Cardiac fibroblast (primary cell): ENCODE results near the gene ANGPTL5.
"Not testable (repeated sequence)": the region's sequence is repeated elsewhere in the genome, so short reads cannot be mapped to it uniquely, and the experiment has no call there.

Experiments used
- DNase-seq, 2 donors: peaks; one replicate each; pipeline versions ENCODE4 v3.0.0 to v3.0.0-alpha.2; 2010; ENCODE audit warnings: low read depth in 2 of 2
- H3K4me3 ChIP-seq, 2 donors: replicated peaks in 1 of 2; 1 replicate in 1 of 2; 2 replicates in 1 of 2; pipeline ENCODE4 v1.5.1; 2011; ENCODE audit warnings: low read depth in 2 of 2, low read length in 2 of 2, mild to moderate bottlenecking in 2 of 2, moderate library complexity in 1 of 2
- CTCF ChIP-seq: IDR thresholded peaks from one replicate; pipeline ENCODE4 v1.5.1; 2011; ENCODE audit warnings: low read depth, mild to moderate bottlenecking, low read length, inconsistent platforms

ANGPTL5 gene

GRCh38 chr11:101916422-101916821 lies at the start of gene ANGPTL5:
Gene ANGPTL5, minus strand, starts transcription at chr11:101916522. Its CDS starts 8,613 bp downstream, at chr11:101907909.
- H3K4me3 ChIP-seq = peak within 1 kb of the TSS; percentile 77 to 81
- TF ChIP-seq CTCF = no peak
- no peak for DNase-seq

GRCh38 chr11:101964200-101964599 lies 47.9 kb upstream of the ANGPTL5 start:
- DNase-seq, H3K4me3 ChIP-seq: not testable (repeated sequence)

- H3K4me3 ChIP-seq = no peak overlapping the region
- TF ChIP-seq CTCF = no peak
- peak in 1 of 2 donors; percentile 8 for DNase-seq
Observed at GRCh38 chr11:101960231-101960630, 43.9 kb upstream of the ANGPTL5 start.

GRCh38 chr11:101955701-101956100 lies 39.4 kb upstream of the ANGPTL5 start:
- H3K4me3 ChIP-seq = no peak overlapping the region
- DNase-seq = no peak
- no peak for TF ChIP-seq CTCF

GRCh38 chr11:101955278-101955677 lies 39.0 kb upstream of the ANGPTL5 start:
- no peak for TF ChIP-seq CTCF
- no peak for DNase-seq
- no peak overlapping the region for H3K4me3 ChIP-seq

- no peak for DNase-seq
- no peak for TF ChIP-seq CTCF
- no peak overlapping the region for H3K4me3 ChIP-seq
Observed at GRCh38 chr11:101949680-101950220, 33.4 kb upstream of the ANGPTL5 start.

GRCh38 chr11:101945448-101945847 lies 29.1 kb upstream of the ANGPTL5 start:
- DNase-seq = no peak
- TF ChIP-seq CTCF = no peak

More at GRCh38 chr11:101945448-101945847, 29.1 kb upstream of the ANGPTL5 start:
- H3K4me3 ChIP-seq = no peak overlapping the region
